ENCODE results near the gene SCRN1. TPM values are rescaled to one million over a fixed set of nuclear protein-coding genes. Genes with fewer than 3 reads are reported as not detected.
A peak's percentile ranks its signal among the peaks of the same experiment; 100 is the strongest.

The SCRN1 gene
- total and polyA plus RNA-seq, 9 donors = 23.0 to 46.1 (median 32.2) TPM

DNA sequence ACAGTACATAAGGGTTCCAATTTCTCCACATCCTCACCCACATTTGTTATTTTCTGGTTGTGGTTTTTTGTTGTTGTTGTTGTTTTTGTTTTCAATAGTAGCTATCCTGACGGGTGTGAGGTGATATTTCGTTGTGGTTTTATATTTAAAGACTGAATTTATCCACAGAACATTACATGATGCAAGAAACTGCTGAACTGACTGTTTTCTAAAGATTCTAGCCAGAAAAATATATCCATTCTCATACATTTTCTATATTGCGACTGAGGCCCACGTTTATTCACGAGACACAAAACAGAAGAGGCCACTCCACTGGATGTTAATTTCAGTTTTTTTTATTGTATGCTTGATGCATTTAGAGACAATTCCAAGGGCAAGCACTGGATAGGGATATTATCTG is 69.8 kb downstream of the SCRN1 start:
- no peaks in the 10 kb centered on the region for H3K9me3 ChIP-seq (replicated peaks; ENCODE audit: control insufficient read depth, low read depth, low read length)
- no peak for DNase-seq
- peaks cover 39% of the 10 kb centered on the region for H3K36me3 ChIP-seq (ENCODE audit: control insufficient read depth, insufficient read depth, low read length)
- H3K4me1 ChIP-seq (ENCODE audit: control insufficient read depth, insufficient read depth, low read length) = peaks cover 9% of the 10 kb centered on the region
- WGBS (ENCODE audit: insufficient coverage) = no CpG with 5 or more reads among the region's 5 CpGs
- H3K4me3 ChIP-seq (ENCODE audit: low read length) = no peak overlapping the region
- H3K27me3 ChIP-seq (ENCODE audit: control insufficient read depth, insufficient read depth, low read length) = no peaks in the 10 kb centered on the region
- no peak overlapping the region for H3K27ac ChIP-seq (ENCODE audit: low read length)

GRCh38 chr7:29918850-29919249 is 70.8 kb downstream of the SCRN1 start:
- 96% methylated on average over 4 of the region's 4 CpGs for WGBS (ENCODE audit: insufficient coverage)
- Histone ChIP-seq H3K27ac (ENCODE audit: low read length) (no peak overlapping the region), H3K9me3 (replicated peaks; ENCODE audit: control insufficient read depth, low read depth, low read length) (no peaks in the 10 kb centered on the region), H3K4me1 (ENCODE audit: control insufficient read depth, insufficient read depth, low read length) (peaks cover 9% of the 10 kb centered on the region), H3K27me3 (ENCODE audit: control insufficient read depth, insufficient read depth, low read length) (no peaks in the 10 kb centered on the region), H3K4me3 (ENCODE audit: low read length) (no peak overlapping the region), H3K36me3 (ENCODE audit: control insufficient read depth, insufficient read depth, low read length) (peaks cover 32% of the 10 kb centered on the region)
- DNase-seq = no peak

- no peaks in the 10 kb centered on the region for H3K9me3 ChIP-seq (replicated peaks; ENCODE audit: control insufficient read depth, low read depth, low read length)
- no peak for DNase-seq
- H3K27ac ChIP-seq (ENCODE audit: low read length) = no peak overlapping the region
- H3K27me3 ChIP-seq (ENCODE audit: control insufficient read depth, insufficient read depth, low read length) = no peaks in the 10 kb centered on the region
- peaks cover 20% of the 10 kb centered on the region for H3K36me3 ChIP-seq (ENCODE audit: control insufficient read depth, insufficient read depth, low read length)
- peaks cover 9% of the 10 kb centered on the region for H3K4me1 ChIP-seq (ENCODE audit: control insufficient read depth, insufficient read depth, low read length)
- WGBS (ENCODE audit: insufficient coverage) = 82% methylated on average over 3 of the region's 4 CpGs
- no peak overlapping the region for H3K4me3 ChIP-seq (ENCODE audit: low read length)
Measured at GRCh38 chr7:29917641-29918040, 72.0 kb downstream of the SCRN1 start.

DNA sequence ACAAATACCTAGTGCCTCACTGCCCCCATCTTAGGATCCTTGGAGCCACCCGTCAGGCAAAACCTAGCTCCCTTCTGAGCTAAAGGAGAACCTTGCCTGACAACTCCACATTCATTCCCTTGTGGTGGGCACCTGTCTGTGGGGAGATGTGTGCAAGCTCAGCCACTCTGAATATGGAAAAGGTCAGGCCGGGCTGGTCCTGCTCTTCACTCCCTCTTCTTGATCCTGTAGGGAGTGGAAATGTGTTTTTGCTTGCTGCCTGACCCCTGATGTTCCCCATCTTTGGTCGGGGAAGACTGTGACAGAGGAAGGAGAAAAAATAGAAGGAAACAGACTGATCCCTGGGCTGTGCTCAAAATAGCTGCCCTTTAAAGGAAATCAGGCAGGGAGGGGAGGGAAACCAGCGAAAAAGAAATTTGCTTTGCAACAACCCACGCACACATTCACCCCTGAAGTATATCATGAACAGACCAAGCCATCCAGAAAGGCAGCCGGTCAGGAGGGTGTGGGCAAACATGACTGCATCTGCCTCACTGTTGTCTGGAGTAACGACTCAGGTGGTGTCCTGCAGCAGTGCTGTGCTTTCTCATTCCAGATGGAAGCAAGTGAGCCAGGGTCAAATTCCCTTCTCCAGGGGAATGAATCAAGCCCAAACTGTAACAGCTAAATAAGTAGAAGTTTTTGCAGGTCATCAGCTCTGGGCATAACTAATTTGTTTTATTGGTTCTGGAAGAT is 74.0 kb downstream of the SCRN1 start:
- WGBS (ENCODE audit: insufficient coverage) = 0% methylated on average over 1 of the region's 7 CpGs
- peak; percentile 47 for DNase-seq
- Histone ChIP-seq H3K4me1 (ENCODE audit: control insufficient read depth, insufficient read depth, low read length) (peaks cover 9% of the 10 kb centered on the region), H3K36me3 (ENCODE audit: control insufficient read depth, insufficient read depth, low read length) (peaks cover 9% of the 10 kb centered on the region), H3K27ac (ENCODE audit: low read length) (no peak overlapping the region), H3K27me3 (ENCODE audit: control insufficient read depth, insufficient read depth, low read length) (no peaks in the 10 kb centered on the region), H3K4me3 (ENCODE audit: low read length) (no peak overlapping the region), H3K9me3 (replicated peaks; ENCODE audit: control insufficient read depth, low read depth, low read length) (no peaks in the 10 kb centered on the region)

- Histone ChIP-seq H3K27me3 (ENCODE audit: control insufficient read depth, insufficient read depth, low read length) (no peaks in the 10 kb centered on the region), H3K9me3 (replicated peaks; ENCODE audit: control insufficient read depth, low read depth, low read length) (no peaks in the 10 kb centered on the region), H3K36me3 (ENCODE audit: control insufficient read depth, insufficient read depth, low read length) (peaks cover 9% of the 10 kb centered on the region), H3K27ac (ENCODE audit: low read length) (no peak overlapping the region), H3K4me3 (ENCODE audit: low read length) (no peak overlapping the region), H3K4me1 (ENCODE audit: control insufficient read depth, insufficient read depth, low read length) (peaks cover 9% of the 10 kb centered on the region)
- no peak for DNase-seq
- WGBS (ENCODE audit: insufficient coverage) = no CpG with 5 or more reads among the region's 4 CpGs
Measured at GRCh38 chr7:29914180-29914579, 75.4 kb downstream of the SCRN1 start.

GRCh38 chr7:29906200-29907022 is 83.2 kb downstream of the SCRN1 start:
- H3K27me3 ChIP-seq (ENCODE audit: control insufficient read depth, insufficient read depth, low read length) = no peaks in the 10 kb centered on the region
- no peak overlapping the region for H3K27ac ChIP-seq (ENCODE audit: low read length)
- peaks cover 17% of the 10 kb centered on the region for H3K36me3 ChIP-seq (ENCODE audit: control insufficient read depth, insufficient read depth, low read length)
- no peak overlapping the region for H3K4me3 ChIP-seq (ENCODE audit: low read length)
- no peaks in the 10 kb centered on the region for H3K4me1 ChIP-seq (ENCODE audit: control insufficient read depth, insufficient read depth, low read length)
- H3K9me3 ChIP-seq (replicated peaks; ENCODE audit: control insufficient read depth, low read depth, low read length) = peaks cover 15% of the 10 kb centered on the region
- DNase-seq = no peak
- WGBS (ENCODE audit: insufficient coverage) = no CpG with 5 or more reads among the region's 3 CpGs

- Histone ChIP-seq H3K27ac (ENCODE audit: low read length) (no peak overlapping the region), H3K4me3 (ENCODE audit: low read length) (no peak overlapping the region), H3K27me3 (ENCODE audit: control insufficient read depth, insufficient read depth, low read length) (no peaks in the 10 kb centered on the region), H3K9me3 (replicated peaks; ENCODE audit: control insufficient read depth, low read depth, low read length) (peaks cover 6% of the 10 kb centered on the region), H3K36me3 (ENCODE audit: control insufficient read depth, insufficient read depth, low read length) (peaks cover 15% of the 10 kb centered on the region), H3K4me1 (ENCODE audit: control insufficient read depth, insufficient read depth, low read length) (no peaks in the 10 kb centered on the region)
- no peak for DNase-seq
- WGBS (ENCODE audit: insufficient coverage) = no CpG with 5 or more reads among the region's 1 CpG
Measured at GRCh38 chr7:29900745-29901144, 88.9 kb downstream of the SCRN1 start.

- DNase-seq = no peak
- Histone ChIP-seq H3K27me3 (ENCODE audit: control insufficient read depth, insufficient read depth, low read length) (no peaks in the 10 kb centered on the region), H3K36me3 (ENCODE audit: control insufficient read depth, insufficient read depth, low read length) (no peaks in the 10 kb centered on the region), H3K4me3 (ENCODE audit: low read length) (no peak overlapping the region), H3K9me3 (replicated peaks; ENCODE audit: control insufficient read depth, low read depth, low read length) (peaks cover 2% of the 10 kb centered on the region), H3K4me1 (ENCODE audit: control insufficient read depth, insufficient read depth, low read length) (no peaks in the 10 kb centered on the region), H3K27ac (ENCODE audit: low read length) (no peak overlapping the region)
- WGBS (ENCODE audit: insufficient coverage) = 64% methylated on average over 5 of the region's 5 CpGs
Measured at GRCh38 chr7:29898301-29898700, 91.3 kb downstream of the SCRN1 start.

- no peaks in the 10 kb centered on the region for H3K27me3 ChIP-seq (ENCODE audit: control insufficient read depth, insufficient read depth, low read length)
- H3K9me3 ChIP-seq (replicated peaks; ENCODE audit: control insufficient read depth, low read depth, low read length) = peaks cover 2% of the 10 kb centered on the region
- DNase-seq = no peak
- no peak overlapping the region for H3K27ac ChIP-seq (ENCODE audit: low read length)
- H3K4me1 ChIP-seq (ENCODE audit: control insufficient read depth, insufficient read depth, low read length) = no peaks in the 10 kb centered on the region
- H3K4me3 ChIP-seq (ENCODE audit: low read length) = no peak overlapping the region
- WGBS (ENCODE audit: insufficient coverage) = no CpG with 5 or more reads among the region's 2 CpGs
- peaks cover 5% of the 10 kb centered on the region for H3K36me3 ChIP-seq (ENCODE audit: control insufficient read depth, insufficient read depth, low read length)
Measured at GRCh38 chr7:29896685-29897411, 92.8 kb downstream of the SCRN1 start.

- H3K4me3 ChIP-seq (ENCODE audit: low read length) = no peak overlapping the region
- peaks cover 6% of the 10 kb centered on the region for H3K36me3 ChIP-seq (ENCODE audit: control insufficient read depth, insufficient read depth, low read length)
- H3K27me3 ChIP-seq (ENCODE audit: control insufficient read depth, insufficient read depth, low read length) = no peaks in the 10 kb centered on the region
- no peaks in the 10 kb centered on the region for H3K4me1 ChIP-seq (ENCODE audit: control insufficient read depth, insufficient read depth, low read length)
- no peak overlapping the region for H3K27ac ChIP-seq (ENCODE audit: low read length)
- DNase-seq = no peak
- WGBS (ENCODE audit: insufficient coverage) = no CpG with 5 or more reads among the region's 6 CpGs
- peaks cover 2% of the 10 kb centered on the region for H3K9me3 ChIP-seq (replicated peaks; ENCODE audit: control insufficient read depth, low read depth, low read length)
Measured at GRCh38 chr7:29895559-29895958, 94.0 kb downstream of the SCRN1 start.
